ENCODE measurements around the gene TMEM101.
A peak's percentile ranks its signal among the peaks of the same experiment; 100 is the strongest.

Gene TMEM101

DNA sequence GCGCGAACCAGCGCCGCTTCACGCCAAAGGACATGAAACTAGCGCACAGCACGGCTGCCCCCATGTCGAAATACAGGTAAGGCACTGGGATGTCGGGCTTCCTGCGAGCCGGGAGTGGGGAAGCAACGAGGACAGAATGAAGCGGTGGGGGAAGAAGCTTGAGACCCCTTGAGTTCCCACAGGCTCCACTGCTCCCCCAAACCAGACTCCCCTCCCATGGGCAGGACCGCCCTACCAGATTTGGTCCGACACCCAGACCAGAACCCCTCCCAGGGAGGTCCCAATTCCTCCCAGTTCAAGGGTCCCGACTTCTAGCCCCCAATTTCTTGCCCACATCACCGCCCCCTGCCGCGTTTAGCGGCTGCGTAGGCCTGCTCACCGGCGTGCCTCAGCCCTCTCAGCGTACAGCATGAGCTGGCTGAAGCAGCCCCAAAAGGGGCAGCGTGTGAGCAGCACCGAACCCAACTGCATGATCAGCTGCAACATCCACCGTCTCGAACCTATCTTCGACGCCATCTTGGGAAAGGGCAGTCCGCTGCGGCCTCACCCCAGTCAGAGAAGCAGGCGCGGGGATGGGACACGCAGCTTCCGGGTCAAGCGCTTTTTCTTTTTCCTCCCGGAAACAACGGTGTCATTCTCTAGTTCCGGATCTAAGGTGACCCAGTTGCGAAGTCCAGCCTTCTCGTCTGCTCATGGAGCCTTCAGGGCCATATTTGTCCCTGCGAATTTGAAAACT lies at the start of gene TMEM101:
Gene TMEM101, minus strand, starts transcription at position 527 of the 736 bp plus-strand sequence. Its CDS starts 11 bp downstream, at position 516.
- no peak for TF ChIP-seq CTCF (IDR thresholded peaks at IDR 0.05; ENCODE audit: low read depth, low read length, missing control alignments)
- H3K4me3 ChIP-seq (replicated peaks; ENCODE audit: low read depth, low read length): peak within 1 kb of the TSS; percentile 99
- peak; percentile 84 for DNase-seq (ENCODE audit: extremely low read depth, low read depth)

- H3K4me3 ChIP-seq (replicated peaks; ENCODE audit: low read depth, low read length): peak overlapping the region; percentile 93
- DNase-seq (ENCODE audit: extremely low read depth, low read depth): no peak
- TF ChIP-seq CTCF (IDR thresholded peaks at IDR 0.05; ENCODE audit: low read depth, low read length, missing control alignments): no peak
These were observed 49.2 kb upstream of the TMEM101 start for GRCh38 chr17:44063704-44064639.

GRCh38 chr17:44062871-44063270 lies 48.1 kb upstream of the TMEM101 start:
- H3K4me3 ChIP-seq (replicated peaks; ENCODE audit: low read depth, low read length): no peak overlapping the region
- TF ChIP-seq CTCF (IDR thresholded peaks at IDR 0.05; ENCODE audit: low read depth, low read length, missing control alignments): no peak
- no peak for DNase-seq (ENCODE audit: extremely low read depth, low read depth)

- no peak for DNase-seq (ENCODE audit: extremely low read depth, low read depth)
- H3K4me3 ChIP-seq (replicated peaks; ENCODE audit: low read depth, low read length): no peak overlapping the region
- no peak for TF ChIP-seq CTCF (IDR thresholded peaks at IDR 0.05; ENCODE audit: low read depth, low read length, missing control alignments)
These were observed 46.7 kb upstream of the TMEM101 start for GRCh38 chr17:44061446-44061845.

- H3K4me3 ChIP-seq (replicated peaks; ENCODE audit: low read depth, low read length): no peak overlapping the region
- DNase-seq (ENCODE audit: extremely low read depth, low read depth): no peak
- no peak for TF ChIP-seq CTCF (IDR thresholded peaks at IDR 0.05; ENCODE audit: low read depth, low read length, missing control alignments)
These were observed 44.5 kb upstream of the TMEM101 start for GRCh38 chr17:44059101-44059892.

- H3K4me3 ChIP-seq (replicated peaks; ENCODE audit: low read depth, low read length): no peak overlapping the region
- no peak for TF ChIP-seq CTCF (IDR thresholded peaks at IDR 0.05; ENCODE audit: low read depth, low read length, missing control alignments)
These were observed 38.5 kb upstream of the TMEM101 start for GRCh38 chr17:44053125-44053872.

More at GRCh38 chr17:44053125-44053872, 38.5 kb upstream of the TMEM101 start:
- no peak for DNase-seq (ENCODE audit: extremely low read depth, low read depth)
